ENCODE results near the gene CRADD.
"Not testable (repeated sequence)": the region's sequence is repeated elsewhere in the genome, so short reads cannot be mapped to it uniquely, and the experiment has no call there.

The CRADD gene

DNA sequence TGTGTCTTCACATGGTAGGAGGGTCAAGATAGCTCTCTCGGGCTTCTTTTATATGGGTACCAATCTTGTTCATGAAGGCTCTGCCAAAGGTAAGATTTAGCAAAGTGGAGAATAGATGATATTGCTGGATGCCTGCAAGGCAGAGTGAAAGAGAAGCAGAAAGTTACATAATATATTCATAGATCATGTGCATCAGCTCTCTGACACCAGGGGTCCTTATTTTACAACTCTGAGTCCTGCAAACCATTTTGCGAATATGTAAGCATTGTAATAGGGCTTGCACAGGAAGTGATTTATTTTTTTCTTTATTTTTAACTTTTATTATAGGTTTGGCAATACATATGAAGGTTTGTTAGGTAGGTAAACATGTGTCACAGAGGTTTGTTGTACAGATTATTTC is 31.8 kb downstream of the CRADD start:
- no peak for DNase-seq

GRCh38 chr12:93709386-93709785 is 32.2 kb downstream of the CRADD start:
- no peak for DNase-seq

DNA sequence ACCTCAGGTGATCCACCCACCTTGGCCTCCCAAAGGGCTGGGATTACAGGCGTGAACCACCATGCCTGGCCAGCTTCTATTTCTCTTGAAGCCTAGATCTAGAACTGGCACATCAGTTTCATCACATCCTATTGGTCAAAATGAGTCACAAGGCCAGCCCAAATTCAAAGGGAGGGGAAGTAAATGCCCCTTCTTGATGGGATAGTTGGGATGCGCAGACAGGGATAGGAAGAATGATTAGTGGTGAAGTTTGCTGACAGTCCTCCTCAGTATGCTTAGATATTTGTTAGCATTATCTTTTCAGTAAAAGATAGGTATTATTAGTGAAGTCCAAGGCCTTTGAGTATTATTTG is 33.4 kb downstream of the CRADD start:
- DNase-seq: no peak

- not testable (repeated sequence) for DNase-seq
These were observed 34.3 kb downstream of the CRADD start for GRCh38 chr12:93711502-93711901.

GRCh38 chr12:93712200-93712599 is 35.0 kb downstream of the CRADD start:
- DNase-seq: no peak

GRCh38 chr12:93713060-93713459 is 35.9 kb downstream of the CRADD start:
- no peak for DNase-seq

DNA sequence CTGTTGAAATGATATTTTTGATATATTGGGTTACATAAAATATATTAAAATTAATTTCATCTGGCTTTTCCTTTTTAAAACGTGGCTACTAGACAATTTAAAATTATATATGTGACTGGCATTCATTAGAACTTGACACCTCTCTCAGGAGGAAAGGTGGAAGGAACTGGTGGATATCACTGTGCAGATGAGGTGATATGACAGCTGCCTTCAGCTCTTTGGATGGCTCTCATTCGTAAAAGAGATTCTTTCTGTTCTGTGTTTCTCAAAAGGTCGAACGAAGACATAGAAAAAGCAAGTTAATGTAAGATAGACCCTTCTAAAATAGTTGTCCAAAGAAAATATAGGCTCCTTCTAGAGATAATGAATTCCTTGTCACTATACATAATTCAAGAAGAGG is 36.6 kb downstream of the CRADD start:
- DNase-seq: no peak

GRCh38 chr12:93714382-93714781 is 37.2 kb downstream of the CRADD start:
- DNase-seq: no peak

GRCh38 chr12:93719710-93720109 is 42.5 kb downstream of the CRADD start:
- no peak for DNase-seq

DNA sequence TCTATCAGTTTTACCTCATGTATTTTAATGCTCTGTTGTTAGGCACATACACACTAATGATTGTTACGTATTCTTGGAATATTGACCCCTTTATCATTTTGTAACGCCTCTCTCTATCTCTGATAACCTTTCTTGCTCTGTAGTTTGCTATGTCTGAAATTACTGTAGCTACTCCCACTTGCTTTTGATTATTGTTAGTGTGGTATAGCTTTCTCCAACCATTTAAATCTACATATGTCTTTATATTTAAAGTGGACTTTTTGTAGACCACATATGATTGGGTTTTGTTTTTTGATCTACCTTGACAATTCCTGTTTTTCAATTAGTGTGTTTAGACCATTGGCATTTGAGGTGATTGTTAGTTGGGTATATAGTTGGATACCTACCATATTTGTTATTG is 43.4 kb downstream of the CRADD start:
- no peak for DNase-seq

DNA sequence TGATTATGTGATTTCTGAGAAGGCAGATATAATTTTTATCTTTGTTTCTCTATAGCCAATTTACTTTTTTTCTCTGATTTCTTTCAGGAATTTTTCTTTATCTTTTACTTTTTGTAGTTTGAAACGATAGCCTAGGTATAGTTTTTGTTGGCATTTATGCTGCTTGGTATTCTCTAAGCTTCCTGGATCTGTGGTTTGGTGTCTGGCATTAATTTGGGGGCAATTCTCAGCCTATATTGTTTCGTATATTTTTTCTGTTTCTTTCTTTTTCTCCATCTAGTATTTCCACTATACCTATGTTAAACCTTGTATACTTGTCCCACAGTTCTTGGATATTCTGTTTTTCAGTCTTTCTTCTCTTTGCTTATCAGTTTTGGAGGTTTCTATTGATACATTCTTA is 45.0 kb downstream of the CRADD start:
- DNase-seq: no peak

GRCh38 chr12:93722835-93723567 is 45.8 kb downstream of the CRADD start:
- no peak for DNase-seq

GRCh38 chr12:93723568-93723930 is 46.4 kb downstream of the CRADD start:
- no peak for DNase-seq

GRCh38 chr12:93725531-93725930 is 48.4 kb downstream of the CRADD start:
- no peak for DNase-seq

GRCh38 chr12:93727195-93727811 is 50.1 kb downstream of the CRADD start:
- DNase-seq: no peak

DNA sequence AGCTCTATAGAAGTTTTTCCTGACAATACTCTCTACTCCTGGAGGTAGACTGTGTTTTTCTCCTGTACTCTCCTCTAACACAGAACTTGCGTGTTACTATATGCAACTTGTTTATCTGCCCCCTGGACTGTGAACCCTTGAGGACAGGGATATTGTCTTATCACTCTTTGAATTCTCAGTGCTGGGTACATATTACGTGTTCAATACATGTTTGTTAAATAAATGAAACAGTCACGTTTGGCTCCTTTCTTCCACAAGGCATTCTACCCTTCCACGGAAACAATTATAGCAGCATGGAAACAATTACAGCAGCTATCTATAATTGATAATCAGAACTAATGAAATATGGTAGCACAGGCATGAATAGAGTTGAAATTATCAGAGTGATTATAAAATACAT is 50.7 kb downstream of the CRADD start:
- no peak for DNase-seq

- DNase-seq: no peak
These were observed 52.8 kb downstream of the CRADD start for GRCh38 chr12:93729934-93730333.

DNA sequence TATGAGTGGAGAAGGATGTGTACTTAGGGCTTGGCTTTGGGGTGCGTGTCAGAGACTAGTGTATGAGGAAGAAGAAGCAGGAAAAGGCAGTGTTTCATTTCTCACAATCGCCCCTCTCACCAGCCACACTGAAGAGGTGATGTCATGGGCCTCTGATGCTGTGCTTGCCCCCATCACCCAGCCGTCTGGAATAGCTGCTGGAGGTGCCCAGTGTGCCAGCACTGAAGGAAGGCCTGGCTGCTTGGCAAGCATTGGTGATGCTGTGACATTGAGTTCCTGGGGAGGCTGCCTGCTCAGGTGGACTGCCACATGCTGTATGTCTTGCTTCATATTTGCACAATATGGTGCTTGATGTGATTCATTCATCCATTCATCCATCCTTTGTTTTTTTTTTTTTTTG is 56.2 kb downstream of the CRADD start:
- no peak for DNase-seq

- no peak for DNase-seq
These were observed 56.8 kb downstream of the CRADD start for GRCh38 chr12:93733928-93734327.

DNA sequence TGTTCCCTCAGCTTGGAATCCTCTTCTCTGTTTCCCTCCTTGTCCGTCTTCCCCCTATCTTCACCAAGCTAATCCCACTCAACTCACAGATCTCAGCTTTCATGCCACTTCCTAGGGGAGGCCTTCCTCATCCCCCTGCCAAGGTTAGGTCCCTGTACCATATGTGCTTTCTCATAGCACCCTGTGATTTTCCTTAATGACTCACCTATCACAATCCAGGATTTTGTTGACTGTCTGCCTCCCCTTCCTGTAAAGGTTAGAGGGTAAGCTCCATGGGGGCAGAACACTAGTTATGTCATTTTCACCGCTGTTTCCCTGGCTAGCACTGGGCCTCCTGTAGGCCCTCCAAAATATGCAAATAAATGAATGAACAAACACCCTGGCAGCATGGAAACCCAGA is 57.6 kb downstream of the CRADD start:
- no peak for DNase-seq

DNA sequence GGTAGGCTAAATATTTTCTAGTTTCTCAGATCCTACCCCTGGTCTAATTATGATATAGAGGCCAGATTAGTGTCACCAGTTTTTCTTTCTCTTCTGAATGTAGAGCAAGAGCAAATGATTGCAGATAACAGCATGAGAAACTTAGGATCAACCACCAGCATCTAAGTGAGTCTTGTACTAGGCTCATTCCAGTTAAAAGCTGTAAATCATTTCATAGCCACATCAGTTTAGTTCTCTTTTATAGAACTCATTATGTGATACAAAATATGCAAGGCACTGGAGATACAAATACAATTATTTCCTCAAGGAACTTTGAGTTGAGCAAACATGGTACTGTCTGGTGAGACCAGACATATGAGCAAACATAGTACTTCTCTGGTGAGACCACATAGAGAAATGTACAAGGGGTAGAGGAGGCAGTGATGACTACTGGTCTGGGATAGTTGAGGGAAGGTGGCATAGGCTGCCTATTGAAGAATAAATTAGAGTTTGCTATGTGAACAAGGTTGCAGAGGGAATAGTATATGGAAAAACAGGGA is 59.5 kb downstream of the CRADD start:
- no peak for DNase-seq

- DNase-seq: no peak
These were observed 60.5 kb downstream of the CRADD start for GRCh38 chr12:93737457-93738198.

DNA sequence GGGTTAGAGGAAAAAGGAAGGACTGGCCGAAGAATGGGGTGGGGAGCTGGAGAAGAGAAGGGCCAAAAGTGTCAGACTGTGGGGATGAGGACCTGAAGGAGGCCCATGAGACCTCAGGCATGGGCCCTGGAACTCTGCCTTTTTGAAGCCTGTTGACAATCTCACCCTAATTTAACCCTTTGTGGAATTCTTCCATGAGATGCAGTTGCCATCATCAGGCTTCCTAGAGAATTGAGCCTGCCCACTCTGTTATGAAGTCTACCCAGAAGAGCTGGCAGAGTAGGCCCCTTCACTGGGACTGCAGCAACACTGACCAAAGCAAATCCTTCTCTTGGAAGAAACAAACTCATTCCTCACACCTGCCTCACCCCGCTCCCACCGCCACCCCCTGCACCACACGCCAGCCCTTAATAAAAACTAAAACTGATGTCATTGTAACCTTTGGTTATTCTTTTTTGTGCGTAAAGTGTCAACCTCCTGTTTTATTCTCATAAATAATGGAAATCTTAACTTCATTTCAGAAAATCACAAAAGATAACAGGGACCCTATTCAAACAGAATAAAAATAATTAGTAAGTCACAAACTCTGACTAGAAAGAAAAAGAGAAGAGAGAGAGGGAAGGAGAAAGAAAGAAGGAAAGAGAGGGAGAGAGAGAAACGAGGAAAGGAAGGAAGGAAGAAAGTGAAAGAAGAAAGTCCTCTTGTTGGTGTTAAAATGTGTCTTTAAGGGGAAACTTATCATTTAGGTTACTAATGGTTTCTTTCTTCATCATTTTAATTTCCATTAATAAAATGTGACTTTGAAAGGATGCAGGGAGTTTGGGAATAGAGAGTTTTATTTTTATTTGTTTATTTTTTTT is 61.3 kb downstream of the CRADD start:
- DNase-seq: no peak

All from activated CD4-positive, alpha-beta T cell treated with anti-CD3 and anti-CD28 coated beads, Interleukin-10, Interleukin-2, amounts not matched to agents 100 ng/mL and 50 ng/mL, durations not matched to agents 16 hours and 8 hours (primary cell).